C4-2B (cell line): Measurements from ENCODE around the gene HMGCS2.

ENCODE experiments used
- ZFX ChIP-seq: fragments of 450-650 bp; IDR thresholded peaks from 2 replicates; pipeline ENCODE4 v1.6.1; 2017
- TF ChIP-seq, protein P1 (sequence below): fragments of 450-650 bp; conservative IDR thresholded peaks from 2 replicates; pipeline ENCODE4 v1.5.1; 2017; ENCODE audit warnings: mild to moderate bottlenecking

GRCh38 chr1:119778359-119778758 is 9.7 kb upstream of the HMGCS2 start:
- TF ChIP-seq, protein P1, sequence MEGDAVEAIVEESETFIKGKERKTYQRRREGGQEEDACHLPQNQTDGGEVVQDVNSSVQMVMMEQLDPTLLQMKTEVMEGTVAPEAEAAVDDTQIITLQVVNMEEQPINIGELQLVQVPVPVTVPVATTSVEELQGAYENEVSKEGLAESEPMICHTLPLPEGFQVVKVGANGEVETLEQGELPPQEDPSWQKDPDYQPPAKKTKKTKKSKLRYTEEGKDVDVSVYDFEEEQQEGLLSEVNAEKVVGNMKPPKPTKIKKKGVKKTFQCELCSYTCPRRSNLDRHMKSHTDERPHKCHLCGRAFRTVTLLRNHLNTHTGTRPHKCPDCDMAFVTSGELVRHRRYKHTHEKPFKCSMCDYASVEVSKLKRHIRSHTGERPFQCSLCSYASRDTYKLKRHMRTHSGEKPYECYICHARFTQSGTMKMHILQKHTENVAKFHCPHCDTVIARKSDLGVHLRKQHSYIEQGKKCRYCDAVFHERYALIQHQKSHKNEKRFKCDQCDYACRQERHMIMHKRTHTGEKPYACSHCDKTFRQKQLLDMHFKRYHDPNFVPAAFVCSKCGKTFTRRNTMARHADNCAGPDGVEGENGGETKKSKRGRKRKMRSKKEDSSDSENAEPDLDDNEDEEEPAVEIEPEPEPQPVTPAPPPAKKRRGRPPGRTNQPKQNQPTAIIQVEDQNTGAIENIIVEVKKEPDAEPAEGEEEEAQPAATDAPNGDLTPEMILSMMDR = no peak
- no peak for TF ChIP-seq ZFX
